SK-N-SH (cell line): ENCODE data around the gene WWC1. TPM values are rescaled to one million over a fixed set of nuclear protein-coding genes. Genes with fewer than 3 reads are reported as not detected.

Experiments used
- CTCF ChIA-PET: fragments of 300-600, 350-600 bp; formaldehyde crosslinking; extraction: SDS; loops from one replicate; lab custom pipeline; 2021; lab: Yijun Ruan, JAX
- POLR2A ChIA-PET: fragments of 350-600 bp; sonication (Branson Sonifier 250); formaldehyde crosslinking; extraction: SDS; loops from one replicate; lab custom pipeline; 2020; ENCODE audit warnings: antibody characterized with exemption, inconsistent platforms; lab: Yijun Ruan, JAX
- DNase-seq: peaks from one replicate; pipeline ENCODE4 v3.0.0; 2012
- H2AFZ ChIP-seq: fragments of 200-600 bp; sonication (generic); 2 replicates; pipeline ENCODE4 v1.8.1; 2016; ENCODE audit warnings: antibody characterized with exemption, mild to moderate bottlenecking, low read depth
- H3F3A ChIP-seq: fragments of 200-600 bp; sonication (generic); replicated peaks from 2 replicates; pipeline ENCODE3; 2016; ENCODE audit warnings: antibody characterized with exemption, mild to moderate bottlenecking; ENCODE audit not compliant: insufficient read depth
- H3K27ac ChIP-seq, 2 experiments: fragments of 200-500 bp in 1 of 2; fragments of 200-600 bp in 1 of 2; sonication (Bioruptor generic) in 1 of 2; sonication (generic), shearing (Covaris generic) in 1 of 2; 2 replicates each; pipeline versions ENCODE4 v1.5.1 to v1.6.1; 2014 to 2016; ENCODE audit warnings: low read depth in 2 of 2, inconsistent platforms in 1 of 2, low read length in 1 of 2, mild to moderate bottlenecking in 1 of 2, mixed read lengths in 1 of 2
- H3K27me3 ChIP-seq: fragments of 200-600 bp; sonication (generic), shearing (Covaris generic); 2 replicates; pipeline ENCODE4 v1.6.1; 2016; ENCODE audit warnings: mixed run types; ENCODE audit not compliant: insufficient read depth
- H3K36me3 ChIP-seq, 2 experiments: fragments of 200-500 bp in 1 of 2; fragments of 200-600 bp in 1 of 2; sonication (Bioruptor generic) in 1 of 2; sonication (generic) in 1 of 2; replicated peaks in 1 of 2; 2 replicates each; pipeline versions ENCODE3 to v1.5.1; 2014 to 2016; ENCODE audit warnings: low read length in 1 of 2, mild to moderate bottlenecking in 1 of 2; ENCODE audit not compliant: insufficient read depth in 2 of 2, control insufficient read depth in 1 of 2
- H3K4me1 ChIP-seq, 2 experiments: fragments of 200-500 bp in 1 of 2; fragments of 200-600 bp in 1 of 2; sonication (Bioruptor generic) in 1 of 2; sonication (generic), shearing (Covaris generic) in 1 of 2; 2 replicates each; pipeline versions ENCODE4 v1.5.1 to v1.6.1; 2014 to 2016; ENCODE audit warnings: low read depth in 1 of 2, low read length in 1 of 2, mixed run types in 1 of 2; ENCODE audit not compliant: insufficient read depth in 2 of 2, control insufficient read depth in 1 of 2
- H3K4me2 ChIP-seq: fragments of 200-600 bp; sonication (generic), shearing (Covaris generic); 2 replicates; pipeline ENCODE4 v1.6.1; 2017; ENCODE audit warnings: mixed run types
- H3K4me3 ChIP-seq, 2 experiments: fragments of 200-500 bp in 1 of 2; fragments of 200-600 bp in 1 of 2; sonication (Bioruptor generic) in 1 of 2; sonication (generic), shearing (Covaris generic) in 1 of 2; 2 replicates each; pipeline versions ENCODE4 v1.5.1 to v1.8.1; 2014 to 2016; ENCODE audit warnings: low read depth in 2 of 2, inconsistent platforms in 1 of 2, low read length in 1 of 2, mild to moderate bottlenecking in 1 of 2, mixed read lengths in 1 of 2, moderate library complexity in 1 of 2
- H3K79me2 ChIP-seq: fragments of 200-600 bp; sonication (generic); 2 replicates; pipeline ENCODE4 v1.8.1; 2017; ENCODE audit warnings: mild to moderate bottlenecking; ENCODE audit not compliant: insufficient read depth
- H3K9ac ChIP-seq: fragments of 200-600 bp; sonication (generic); 2 replicates; pipeline ENCODE4 v1.6.1; 2017; ENCODE audit warnings: mixed run types
- H3K9me2 ChIP-seq: fragments of 200-600 bp; sonication (generic); 2 replicates; pipeline ENCODE4 v1.6.1; 2017; ENCODE audit warnings: mixed run types
- H3K9me3 ChIP-seq: fragments of 200-600 bp; sonication (generic); 2 replicates; pipeline ENCODE4 v1.6.1; 2017; ENCODE audit warnings: mixed run types, mild to moderate bottlenecking, moderate library complexity
- H4K20me1 ChIP-seq: fragments of 200-600 bp; sonication (generic); 2 replicates; pipeline ENCODE4 v1.6.1; 2017; ENCODE audit warnings: mild to moderate bottlenecking, mixed run types; ENCODE audit not compliant: insufficient read depth
- ELF1 ChIP-seq: IDR thresholded peaks from 2 replicates; pipeline ENCODE4 v1.4.0; 2012
- EP300 ChIP-seq, 2 experiments: IDR thresholded peaks; 2 replicates each; pipeline versions ENCODE4 v1.4.0 to v1.6.1; 2012; ENCODE audit warnings: borderline replicate concordance in 1 of 2, low read depth in 1 of 2, low read length in 1 of 2
- FOSL2 ChIP-seq: IDR thresholded peaks from 2 replicates; pipeline ENCODE4 v1.4.0; 2012; ENCODE audit warnings: low read depth, mild to moderate bottlenecking, moderate library complexity, borderline replicate concordance
- FOXJ3 ChIP-seq: sonication (generic); formaldehyde crosslinking; IDR thresholded peaks from 2 replicates; pipeline ENCODE4 v1.5.1; 2020; ENCODE audit warnings: mild to moderate bottlenecking, missing genetic modification reagents
- GATA2 ChIP-seq: sonication (generic); formaldehyde crosslinking; IDR thresholded peaks from 2 replicates; pipeline ENCODE4 v1.5.0; 2020; ENCODE audit warnings: mild to moderate bottlenecking, missing genetic modification reagents
- IRF3 ChIP-seq: fragments of 150-350 bp; IDR thresholded peaks from 2 replicates; pipeline ENCODE4 v1.6.1; 2016; ENCODE audit warnings: mild to moderate bottlenecking, low read depth, low read length
- MEF2A ChIP-seq: IDR thresholded peaks from 2 replicates; pipeline ENCODE4 v1.4.0; 2012; ENCODE audit warnings: low read depth, borderline replicate concordance
- MXI1 ChIP-seq: IDR thresholded peaks from 2 replicates; pipeline ENCODE4 v1.6.1; 2012; ENCODE audit warnings: mild to moderate bottlenecking, low read depth, low read length, improper control_type of control experiment
- PBX3 ChIP-seq: IDR thresholded peaks from 2 replicates; pipeline ENCODE4; 2012
- POLR2AphosphoS5 ChIP-seq: IDR thresholded peaks from 2 replicates; pipeline ENCODE4 v1.6.1; 2012; ENCODE audit warnings: low read depth, low read length
- SIN3A ChIP-seq: IDR thresholded peaks from 2 replicates; pipeline ENCODE4 v1.6.1; 2012; ENCODE audit warnings: low read depth, mild to moderate bottlenecking, low read length, moderate library complexity, borderline replicate concordance
- SMC3 ChIP-seq: IDR thresholded peaks from 2 replicates; pipeline ENCODE4 v1.6.1; 2012; ENCODE audit warnings: low read depth, low read length, improper control_type of control experiment
- YY1 ChIP-seq: IDR thresholded peaks from 2 replicates; pipeline ENCODE4 v1.4.0; 2012; ENCODE audit warnings: low read depth, mild to moderate bottlenecking
- WGBS: methylation state at CpG from one replicate; pipeline ENCODE4 v1.1.6; 2017; ENCODE audit warnings: low lambda C conversion rate; 5-methylcytosine and 5-hydroxymethylcytosine counted together
- polyA plus RNA-seq, 3 experiments: library from polyadenylated mRNA; depleted of rRNA; stranded (reverse); fragments of >200 nt; gene quantifications; 2 replicates each; pipeline ENCODE4 v1.2.3, GENCODE V29; 2012

Gene WWC1
- polyA plus RNA-seq, 1 of the 3 experiments (the other 2 are of a cell fraction), result 16.9 TPM

GRCh38 chr5:168474319-168474718 lies 182.9 kb downstream of the WWC1 start:
- H3K9ac ChIP-seq, result no peak overlapping the region
- H2AFZ ChIP-seq, result no peak overlapping the region
- no peaks in the 10 kb centered on the region for H3K79me2 ChIP-seq
- ChIA-PET POLR2A (no interaction called here), CTCF (no interaction called here)
- peak; percentile 45 for DNase-seq
- no peaks in the 10 kb centered on the region for H3K9me2 ChIP-seq
- no peaks in the 10 kb centered on the region for H3K27me3 ChIP-seq
- H3K27ac ChIP-seq, result peak overlapping the region in 1 of 2 experiments; percentile 5; a peak in 1 of 4 replicates
- no peak overlapping the region for H3K4me3 ChIP-seq
- peaks cover 4% of the 10 kb centered on the region for H3F3A ChIP-seq
- H4K20me1 ChIP-seq, result no peaks in the 10 kb centered on the region
- no peak overlapping the region for H3K4me2 ChIP-seq
- WGBS, result 47% methylated on average over 1 of the region's 1 CpG
- H3K4me1 ChIP-seq, result peaks cover 9 to 17% of the 10 kb centered on the region in 2 experiments
- no peak for TF ChIP-seq YY1
- no peak for TF ChIP-seq SMC3
- TF ChIP-seq EP300 (IDR thresholded peaks at IDR 0.05; ENCODE audit: borderline replicate concordance in 1 of 2, low read depth in 1 of 2, low read length in 1 of 2), result 0 out of 4 replicates have a peak, but pooled peaks of 1 of the 2 experiments have one; percentile 16
- no peak for TF ChIP-seq FOXJ3 (CRISPR knock-in tag)
- TF ChIP-seq POLR2AphosphoS5, result no peak
- TF ChIP-seq GATA2 (CRISPR knock-in tag), result peak; percentile 54
- TF ChIP-seq FOSL2, result no peak
- H3K9me3 ChIP-seq, result no peaks in the 10 kb centered on the region
- H3K36me3 ChIP-seq, result no peaks in the 10 kb centered on the region

GRCh38 chr5:168477060-168477459 lies 185.6 kb downstream of the WWC1 start:
- H2AFZ ChIP-seq, result no peak overlapping the region
- WGBS, result 85% methylated on average over 7 of the region's 7 CpGs
- TF ChIP-seq MXI1 (no peak), GATA2 (CRISPR knock-in tag) (no peak), YY1 (no peak), SMC3 (no peak), SIN3A (no peak), MEF2A (no peak), IRF3 (no peak), PBX3 (no peak), ELF1 (no peak)
- H3K79me2 ChIP-seq, result no peaks in the 10 kb centered on the region
- no peak for DNase-seq
- H3K4me2 ChIP-seq, result no peak overlapping the region
- ChIA-PET CTCF (interaction anchor here (0.9 kb wide), 1 partner anchor 9 kb away, joined by 3 read pairs; no protein-coding TSS in a partner anchor), POLR2A (no interaction called here)
- H3K4me1 ChIP-seq, result peaks cover 3 to 14% of the 10 kb centered on the region in 2 experiments
- H3K9me3 ChIP-seq, result no peaks in the 10 kb centered on the region
- no peak overlapping the region for H3K9ac ChIP-seq
- no peaks in the 10 kb centered on the region for H3K27me3 ChIP-seq
- H3K9me2 ChIP-seq, result no peaks in the 10 kb centered on the region
- H3K27ac ChIP-seq, result no peak overlapping the region
- no peak overlapping the region for H3K4me3 ChIP-seq
- H3F3A ChIP-seq, result peaks cover under 1% of the 10 kb centered on the region
- H3K36me3 ChIP-seq, result no peaks in the 10 kb centered on the region
- H4K20me1 ChIP-seq, result no peaks in the 10 kb centered on the region
